ENCODE results near the gene TSC1. TPM values are rescaled to one million over a fixed set of nuclear protein-coding genes. Genes with fewer than 3 reads are reported as not detected.

Gene TSC1
- total and polyA plus RNA-seq, 10 of the 15 experiments (the other 5 are each of a cell fraction or from before 2014, with no cell fraction given) = 4.0 to 48.0 (median 14.9) TPM

- Histone ChIP-seq H3K27ac (ENCODE audit: control insufficient read depth, insufficient read depth) (no peak overlapping the region), H3K79me2 (ENCODE audit: control insufficient read depth, insufficient read depth, low read length) (peaks cover 9% of the 10 kb centered on the region), H3K27me3 (replicated peaks in 1 of 2; ENCODE audit: control insufficient read depth in 2 of 2, insufficient read depth in 2 of 2, low read length in 1 of 2) (no peaks in the 10 kb centered on the region), H3K4me3 (no peak overlapping the region), H4K20me1 (ENCODE audit: control insufficient read depth, insufficient read depth) (no peaks in the 10 kb centered on the region), H3K4me1 (ENCODE audit: control insufficient read depth, insufficient read depth, low read length) (peaks cover 4% of the 10 kb centered on the region; the same call in 1 of the 2 replicates), H3K9me3 (replicated peaks; ENCODE audit: control insufficient read depth, insufficient read depth, low read length) (no peaks in the 10 kb centered on the region), H3K36me3 (ENCODE audit: control insufficient read depth in 2 of 2, insufficient read depth in 2 of 2, low read length in 1 of 2) (no peaks in the 10 kb centered on the region), H3K9ac (ENCODE audit: control insufficient read depth, insufficient read depth, low read length) (no peak overlapping the region), H2AFZ (ENCODE audit: control insufficient read depth, low read depth, low read length) (no peak overlapping the region), H3K4me2 (ENCODE audit: control insufficient read depth, insufficient read depth) (no peak overlapping the region)
- SMC1A ChIA-PET (ENCODE audit: uncharacterized antibody, unreplicated experiment) = interaction anchor here (1.7 kb wide), 1 partner anchor 14 kb away, joined by 8 read pairs; no protein-coding TSS in a partner anchor
- CTCF ChIA-PET = interaction anchor here (1.2 kb wide), 2 partner anchors 23 to 29 kb away, joined by 3 read pairs; no protein-coding TSS in a partner anchor
- POLR2A ChIA-PET = no interaction called here
- WGBS (ENCODE audit: insufficient coverage, insufficient replicate concordance, low lambda C conversion rate, missing lambda C conversion rate) = 62% methylated on average over 18 of the region's 18 CpGs
- intact Hi-C loops (cut with micrococcal nuclease; ENCODE audit: unreplicated experiment) (no loop called here), in situ Hi-C loops (cut with MboI) (no loop called here)
- BruUV-seq (replicated peaks) = no TSS peak
- DNase-seq (ENCODE audit: low read depth, low spot score) (no peak), ATAC-seq (no peak), FAIRE-seq (no peak)
- RAD21 ChIA-PET (ENCODE audit: unreplicated experiment) = no interaction called here
- TF ChIP-seq ZNF217 (IDR thresholded peaks at IDR 0.05) = no peak
- TF ChIP-seq USF1 (IDR thresholded peaks at IDR 0.05; ENCODE audit: borderline replicate concordance, extremely low read length, insufficient read depth, low read depth, low read length) = no peak
These were observed 4.2 kb upstream of the TSC1 start for GRCh38 chr9:132948482-132949050.

- Histone ChIP-seq H3K4me1 (ENCODE audit: control insufficient read depth, insufficient read depth, low read length) (peaks cover 9% of the 10 kb centered on the region; the same call in 1 of the 2 replicates), H3K27ac (ENCODE audit: control insufficient read depth, insufficient read depth) (no peak overlapping the region), H3K79me2 (ENCODE audit: control insufficient read depth, insufficient read depth, low read length) (peaks cover 13% of the 10 kb centered on the region), H3K27me3 (replicated peaks in 1 of 2; ENCODE audit: control insufficient read depth in 2 of 2, insufficient read depth in 2 of 2, low read length in 1 of 2) (no peaks in the 10 kb centered on the region), H3K36me3 (ENCODE audit: control insufficient read depth in 2 of 2, insufficient read depth in 2 of 2, low read length in 1 of 2) (no peaks in the 10 kb centered on the region), H4K20me1 (ENCODE audit: control insufficient read depth, insufficient read depth) (no peaks in the 10 kb centered on the region), H3K4me3 (no peak overlapping the region), H3K9ac (ENCODE audit: control insufficient read depth, insufficient read depth, low read length) (no peak overlapping the region), H3K4me2 (ENCODE audit: control insufficient read depth, insufficient read depth) (no peak overlapping the region), H3K9me3 (replicated peaks; ENCODE audit: control insufficient read depth, insufficient read depth, low read length) (no peaks in the 10 kb centered on the region), H2AFZ (ENCODE audit: control insufficient read depth, low read depth, low read length) (no peak overlapping the region)
- 77% methylated on average over 8 of the region's 8 CpGs for WGBS (ENCODE audit: insufficient coverage, insufficient replicate concordance, low lambda C conversion rate, missing lambda C conversion rate)
- in situ Hi-C loops (cut with MboI) (no loop called here), intact Hi-C loops (cut with micrococcal nuclease; ENCODE audit: unreplicated experiment) (no loop called here)
- BruUV-seq (replicated peaks) = no TSS peak
- POLR2A ChIA-PET = no interaction called here
- ATAC-seq (no peak), DNase-seq (ENCODE audit: low read depth, low spot score) (no peak), FAIRE-seq (no peak)
- RAD21 ChIA-PET (ENCODE audit: unreplicated experiment) = no interaction called here
- CTCF ChIA-PET = interaction anchor here (1.2 kb wide), 2 partner anchors 24 to 30 kb away, joined by 3 read pairs; no protein-coding TSS in a partner anchor
- SMC1A ChIA-PET (ENCODE audit: uncharacterized antibody, unreplicated experiment) = interaction anchor here (1.7 kb wide), 1 partner anchor 13 kb away, joined by 8 read pairs; no protein-coding TSS in a partner anchor
- TF ChIP-seq CREB1 (IDR thresholded peaks at IDR 0.05; ENCODE audit: low read depth) = no peak
- TF ChIP-seq BACH1 (IDR thresholded peaks at IDR 0.05; ENCODE audit: borderline replicate concordance) = no peak
- TF ChIP-seq SRF (IDR thresholded peaks at IDR 0.05; ENCODE audit: low read depth in 2 of 2, low read length in 2 of 2) = no peak
- TF ChIP-seq BMI1 (IDR thresholded peaks at IDR 0.05; ENCODE audit: borderline replicate concordance) = no peak
- TF ChIP-seq CBX3 (IDR thresholded peaks at IDR 0.05; ENCODE audit: borderline replicate concordance, low read depth) = no peak
- TF ChIP-seq ZNF207 (IDR thresholded peaks at IDR 0.05; ENCODE audit: borderline replicate concordance) = no peak
- TF ChIP-seq BCL11A (IDR thresholded peaks at IDR 0.05; ENCODE audit: low read depth, low read length) = no peak
- no peak for TF ChIP-seq KDM1A (IDR thresholded peaks at IDR 0.05; ENCODE audit: borderline replicate concordance)
- no peak for TF ChIP-seq ZNF592 (IDR thresholded peaks at IDR 0.05)
- no peak for TF ChIP-seq CHD4 (IDR thresholded peaks at IDR 0.05)
- TF ChIP-seq SPI1 (IDR thresholded peaks at IDR 0.05; ENCODE audit: borderline replicate concordance, insufficient read depth, low read depth, low read length) = no peak
These were observed 3.3 kb upstream of the TSC1 start for GRCh38 chr9:132947756-132948155.
